Progenitor cell of endocrine pancreas (in vitro differentiated cells): ENCODE data around the gene IQCB1. TPM values are rescaled to one million over a fixed set of nuclear protein-coding genes. Genes with fewer than 3 reads are reported as not detected.

Source experiments
- DNase-seq: peaks from one replicate; pipeline ENCODE4 v3.0.0; 2021; ENCODE audit warnings: low spot score; ENCODE audit not compliant: unreplicated experiment
- H3K27ac Mint-ChIP-seq: 2 replicates; pipeline ENCODE4 v1.8.0; 2021; ENCODE audit warnings: mild to moderate bottlenecking, moderate library complexity, mixed read lengths
- H3K27me3 Mint-ChIP-seq: 2 replicates; pipeline ENCODE4 v1.8.0; 2021; ENCODE audit warnings: mixed read lengths
- H3K36me3 Mint-ChIP-seq: 2 replicates; pipeline ENCODE4 v1.8.0; 2022; ENCODE audit warnings: mixed read lengths; ENCODE audit not compliant: insufficient read depth
- H3K4me1 Mint-ChIP-seq: 2 replicates; pipeline ENCODE4 v1.8.0; 2021; ENCODE audit warnings: low read depth, mixed read lengths
- H3K4me3 Mint-ChIP-seq: 2 replicates; pipeline ENCODE4 v1.8.0; 2021; ENCODE audit warnings: low read depth, mild to moderate bottlenecking, moderate library complexity, mixed read lengths
- H3K9me3 Mint-ChIP-seq: 2 replicates; pipeline ENCODE4 v1.8.0; 2021; ENCODE audit warnings: low read depth, mixed read lengths
- CTCF ChIP-seq: fragments of 200-600 bp; sonication (generic); IDR thresholded peaks from one replicate; pipeline ENCODE4 v1.5.0; 2021; ENCODE audit warnings: antibody characterized with exemption, mild to moderate bottlenecking; ENCODE audit not compliant: unreplicated experiment
- long read RNA-seq: library from polyadenylated mRNA; unstranded; transcript quantifications from one replicate; pipeline ENCODE4 v2.0.0, GENCODE V29; 2020
- total RNA-seq: library from RNA; stranded (reverse); gene quantifications from 2 replicates; pipeline ENCODE4 v1.2.1, GENCODE V29; 2021

IQCB1 gene
- total RNA-seq = 38.3 and 38.7 TPM in 2 replicates
- long read RNA-seq, transcript IQCB1-202 (12 exons, 1,919 nt) = minor isoform, 6 of 226 reads
- long read RNA-seq, transcript IQCB1-201 (15 exons, 2,594 nt) = major isoform, 113 of 226 reads
- long read RNA-seq, transcript IQCB1-206 (2 exons, 571 nt) = minor isoform, 9 of 226 reads
- long read RNA-seq, partial matches to known transcripts = 18 of 226 reads
- long read RNA-seq, other reads (novel, unspliced or antisense) = 79 of 226 reads

- peak within 1 kb of the TSS; percentile 98 for H3K4me3 Mint-ChIP-seq
- H3K27ac Mint-ChIP-seq = peak within 1 kb of the TSS; percentile 93
- peaks cover 24% of the 10 kb centered on the region for H3K27me3 Mint-ChIP-seq
- H3K4me1 Mint-ChIP-seq = peaks cover 25% of the 10 kb centered on the region
- no peak for TF ChIP-seq CTCF
- H3K36me3 Mint-ChIP-seq = peaks cover 8% of the 10 kb centered on the region
- peak; percentile 88 for DNase-seq
- H3K9me3 Mint-ChIP-seq = no peaks in the 10 kb centered on the region
These were observed at the start of gene IQCB1, which contains the start of gene EAF2 for GRCh38 chr3:121834671-121835464. Gene IQCB1, minus strand, starts transcription at chr3:121835060. Its CDS starts 6,100 bp downstream, at chr3:121828960. Gene EAF2, plus strand, starts transcription at chr3:121835209. Its CDS starts 77 bp downstream, at chr3:121835286.

- DNase-seq = no peak
- no peaks in the 10 kb centered on the region for H3K27me3 Mint-ChIP-seq
These were observed 48.6 kb upstream of the IQCB1 start for GRCh38 chr3:121883507-121883906.

GRCh38 chr3:121878411-121878810 lies 43.6 kb upstream of the IQCB1 start:
- H3K36me3 Mint-ChIP-seq = peaks cover 5% of the 10 kb centered on the region
- H3K9me3 Mint-ChIP-seq = peaks cover 5% of the 10 kb centered on the region
- no peaks in the 10 kb centered on the region for H3K4me1 Mint-ChIP-seq
- no peak for DNase-seq
- no peak overlapping the region for H3K4me3 Mint-ChIP-seq
- no peaks in the 10 kb centered on the region for H3K27me3 Mint-ChIP-seq
- no peak overlapping the region for H3K27ac Mint-ChIP-seq
- no peak for TF ChIP-seq CTCF

More at GRCh38 chr3:121883507-121883906, 48.6 kb upstream of the IQCB1 start:
- peaks cover 4% of the 10 kb centered on the region for H3K4me1 Mint-ChIP-seq
- H3K9me3 Mint-ChIP-seq = no peaks in the 10 kb centered on the region
- peak; percentile 34 for TF ChIP-seq CTCF
- H3K36me3 Mint-ChIP-seq = peaks cover 2% of the 10 kb centered on the region
- no peak overlapping the region for H3K27ac Mint-ChIP-seq
- H3K4me3 Mint-ChIP-seq = no peak overlapping the region

GRCh38 chr3:121871430-121871829 lies 36.6 kb upstream of the IQCB1 start:
- Mint-ChIP-seq H3K27ac (no peak overlapping the region), H3K4me1 (no peaks in the 10 kb centered on the region), H3K9me3 (peaks cover 9% of the 10 kb centered on the region), H3K27me3 (no peaks in the 10 kb centered on the region), H3K4me3 (no peak overlapping the region), H3K36me3 (peaks cover 8% of the 10 kb centered on the region)
- DNase-seq = no peak
- no peak for TF ChIP-seq CTCF

- Mint-ChIP-seq H3K36me3 (peaks cover 12% of the 10 kb centered on the region), H3K4me1 (no peaks in the 10 kb centered on the region), H3K4me3 (no peak overlapping the region), H3K27ac (no peak overlapping the region), H3K27me3 (no peaks in the 10 kb centered on the region), H3K9me3 (peaks cover 9% of the 10 kb centered on the region)
- no peak for DNase-seq
- no peak for TF ChIP-seq CTCF
These were observed 35.9 kb upstream of the IQCB1 start for GRCh38 chr3:121870717-121871116.
